Measurements from ENCODE around the gene IGFBP3. TPM values are rescaled to one million over a fixed set of nuclear protein-coding genes. Genes with fewer than 3 reads are reported as not detected.

The IGFBP3 gene
- total and polyA plus RNA-seq, 9 of the 15 experiments (the other 6 are each of a cell fraction or from before 2014, with no cell fraction given): 0.08 to 0.22 (median 0.10) TPM; not detected in 5

GRCh38 chr7:45938626-45939302 is 17.7 kb upstream of the IGFBP3 start (continued):
- TF ChIP-seq RBM15 (IDR thresholded peaks at IDR 0.05; ENCODE audit: insufficient read depth, low read length) (no peak), RAD21 (CRISPR knock-in tag; conservative IDR thresholded peaks at IDR 0.05 in 1 of 2, IDR thresholded peaks at IDR 0.05 in 1 of 2) (peak in 1 of 2 experiments; percentile 7; a peak in 1 of 4 replicates), NFYB (IDR thresholded peaks at IDR 0.05; ENCODE audit: extremely low read depth, insufficient read length) (no peak), ZKSCAN1 (IDR thresholded peaks at IDR 0.05; ENCODE audit: low read depth, low read length) (no peak), SAP30 (IDR thresholded peaks at IDR 0.05; ENCODE audit: borderline replicate concordance, insufficient read depth, low read depth, low read length, poor library complexity, severe bottlenecking) (no peak), NCOA1 (IDR thresholded peaks at IDR 0.05; ENCODE audit: low read depth) (no peak), ZMIZ1 (IDR thresholded peaks at IDR 0.05; ENCODE audit: low read depth in 2 of 2, low read length in 2 of 2) (no peak)
